WTC11 (cell line): Measurements from ENCODE around the gene COL10A1. TPM values are rescaled to one million over a fixed set of nuclear protein-coding genes. Genes with fewer than 3 reads are reported as not detected.

ENCODE experiments used
- ATAC-seq: fragments of 200-7000 bp; cut with Tn5 transposase; 2 replicates; pipeline ENCODE4 v1.10.0; 2021; ENCODE audit warnings: mild to moderate bottlenecking, moderate library complexity
- Bru-seq: library from RNA; stranded (reverse); fragments of 400-500 nt; gene quantifications from one replicate; lab custom pipeline; 2021; lab: Mats Ljungman, UMichigan
- CTCF ChIA-PET: fragments of 300-600 bp; sonication (Branson Sonifier 250); formaldehyde crosslinking; loops from one replicate; lab custom pipeline; 2021; ENCODE audit warnings: antibody characterized with exemption; lab: Charles Lee
- POLR2A ChIA-PET: fragments of 350-600 bp; sonication (Branson Sonifier 250); formaldehyde crosslinking; loops from one replicate; lab custom pipeline; 2021; ENCODE audit warnings: antibody characterized with exemption; lab: Charles Lee
- DNase-seq: peaks from one replicate; pipeline ENCODE4 v3.0.0; 2021; ENCODE audit warnings: low spot score
- H3K27ac Mint-ChIP-seq: 2 replicates; pipeline ENCODE4 v1.8.0; 2021; ENCODE audit warnings: mixed read lengths
- H3K27me3 Mint-ChIP-seq: 2 replicates; pipeline ENCODE4 v1.8.0; 2021; ENCODE audit warnings: low read depth, mild to moderate bottlenecking, moderate library complexity, mixed read lengths
- H3K36me3 Mint-ChIP-seq: 2 replicates; pipeline ENCODE4 v1.8.0; 2021; ENCODE audit warnings: mixed read lengths
- H3K4me1 Mint-ChIP-seq: 2 replicates; pipeline ENCODE4 v1.8.0; 2022; ENCODE audit warnings: mixed read lengths
- H3K4me3 Mint-ChIP-seq: 2 replicates; pipeline ENCODE4 v1.8.0; 2021; ENCODE audit warnings: mild to moderate bottlenecking, moderate library complexity, mixed read lengths
- H3K9me3 Mint-ChIP-seq: 2 replicates; pipeline ENCODE4 v1.8.0; 2021; ENCODE audit warnings: mixed read lengths
- CBFB ChIP-seq: sonication (generic); formaldehyde crosslinking; IDR thresholded peaks from 2 replicates; pipeline ENCODE4 v1.8.1; 2022; ENCODE audit warnings: mild to moderate bottlenecking, low read depth, missing genetic modification reagents
- CREM ChIP-seq: sonication (generic); formaldehyde crosslinking; IDR thresholded peaks from 2 replicates; pipeline ENCODE4 v1.8.1; 2022; ENCODE audit warnings: mild to moderate bottlenecking, missing genetic modification reagents, moderate library complexity
- ETV6 ChIP-seq: sonication (generic); formaldehyde crosslinking; IDR thresholded peaks from 2 replicates; pipeline ENCODE4 v1.8.1; 2022; ENCODE audit warnings: mild to moderate bottlenecking, missing genetic modification reagents
- IRF2 ChIP-seq: sonication (generic); formaldehyde crosslinking; IDR thresholded peaks from 2 replicates; pipeline ENCODE4 v1.8.0; 2022; ENCODE audit warnings: low read depth, missing genetic modification reagents, borderline replicate concordance
- NFATC4 ChIP-seq: fragments of 250-450 bp; sonication (Bioruptor Pico); IDR thresholded peaks from 2 replicates; pipeline ENCODE4 v1.9.0; 2021; ENCODE audit warnings: mild to moderate bottlenecking
- NFYB ChIP-seq: sonication (generic); formaldehyde crosslinking; conservative IDR thresholded peaks from 2 replicates; pipeline ENCODE4 v1.8.0; 2022; ENCODE audit warnings: low read depth, missing genetic modification reagents
- PRRX2 ChIP-seq: fragments of 250-450 bp; sonication (Bioruptor Pico); IDR thresholded peaks from 2 replicates; pipeline ENCODE4 v1.8.0; 2021; ENCODE audit warnings: mild to moderate bottlenecking
- SMAD4 ChIP-seq: sonication (generic); formaldehyde crosslinking; IDR thresholded peaks from 2 replicates; pipeline ENCODE4 v1.8.0; 2022; ENCODE audit warnings: mild to moderate bottlenecking, missing genetic modification reagents
- SP1 ChIP-seq: sonication (generic); formaldehyde crosslinking; conservative IDR thresholded peaks from 2 replicates; pipeline ENCODE4 v1.8.1; 2022; ENCODE audit warnings: missing genetic modification reagents
- TEAD1 ChIP-seq: sonication (generic); formaldehyde crosslinking; IDR thresholded peaks from 2 replicates; pipeline ENCODE4 v1.8.0; 2022; ENCODE audit warnings: mild to moderate bottlenecking, missing genetic modification reagents
- ZNF121 ChIP-seq: sonication (generic); formaldehyde crosslinking; IDR thresholded peaks from 2 replicates; pipeline ENCODE4 v1.8.0; 2023; ENCODE audit warnings: missing genetic modification reagents
- ZNF396 ChIP-seq: fragments of 250-450 bp; sonication (Bioruptor Pico); IDR thresholded peaks from 2 replicates; pipeline ENCODE4 v1.8.0; 2021; ENCODE audit warnings: mild to moderate bottlenecking, moderate library complexity, borderline replicate concordance
- ZNF416 ChIP-seq: fragments of 250-450 bp; sonication (Bioruptor Pico); IDR thresholded peaks from 2 replicates; pipeline ENCODE4 v1.9.0; 2021; ENCODE audit warnings: mild to moderate bottlenecking, inconsistent platforms
- ZNF423 ChIP-seq: fragments of 250-450 bp; sonication (Bioruptor Pico); IDR thresholded peaks from 2 replicates; pipeline ENCODE4 v2.1.2; 2022; ENCODE audit warnings: mild to moderate bottlenecking, moderate library complexity
- long read RNA-seq, 3 experiments: library from RNA in 1 of 3; library from capped mRNA in 1 of 3; library from polyadenylated mRNA in 1 of 3; unstranded in 2 of 3; stranded (forward) in 1 of 3; transcript quantifications; one replicate each; pipeline ENCODE4 v2.0.0, GENCODE V29; 2021
- total RNA-seq: library from RNA; stranded (reverse); gene quantifications from 3 replicates; pipeline ENCODE4 v1.2.3, GENCODE V29; 2021
- TF ChIP-seq, protein P1 (sequence below): sonication (generic); formaldehyde crosslinking; IDR thresholded peaks from 2 replicates; pipeline ENCODE4 v1.8.1; 2023; ENCODE audit warnings: mild to moderate bottlenecking, moderate library complexity, missing genetic modification reagents
- TF ChIP-seq, protein P2 (sequence below): sonication (generic); formaldehyde crosslinking; IDR thresholded peaks from 2 replicates; pipeline ENCODE4 v1.8.1; 2023; ENCODE audit warnings: mild to moderate bottlenecking, missing genetic modification reagents, borderline replicate concordance
- TF ChIP-seq, protein P3 (sequence below): sonication (generic); formaldehyde crosslinking; IDR thresholded peaks from 2 replicates; pipeline ENCODE4 v1.8.1; 2023; ENCODE audit warnings: mild to moderate bottlenecking, missing genetic modification reagents
- TF ChIP-seq, protein P4 (sequence below): fragments of 250-450 bp; sonication (Bioruptor Pico); IDR thresholded peaks from 2 replicates; pipeline ENCODE4 v1.9.0; 2021; ENCODE audit warnings: mild to moderate bottlenecking
- TF ChIP-seq, protein P5 (sequence below): fragments of 250-450 bp; sonication (Bioruptor Pico); IDR thresholded peaks from 2 replicates; pipeline ENCODE4 v1.9.0; 2021; ENCODE audit warnings: mild to moderate bottlenecking
- TF ChIP-seq, protein P6 (sequence below): sonication (generic); formaldehyde crosslinking; IDR thresholded peaks from 2 replicates; pipeline ENCODE4 v1.8.1; 2023; ENCODE audit warnings: mild to moderate bottlenecking, missing genetic modification reagents, moderate library complexity

COL10A1 gene
- total RNA-seq, result 0.07 to 0.32 TPM in 2 of 3 replicates, not detected in the other
- not detected for Bru-seq, nascent RNA
- long read RNA-seq, experiment 1, result 0 reads
- long read RNA-seq, experiment 2, result 0 reads
- long read RNA-seq, experiment 3, result 0 reads

DNA sequence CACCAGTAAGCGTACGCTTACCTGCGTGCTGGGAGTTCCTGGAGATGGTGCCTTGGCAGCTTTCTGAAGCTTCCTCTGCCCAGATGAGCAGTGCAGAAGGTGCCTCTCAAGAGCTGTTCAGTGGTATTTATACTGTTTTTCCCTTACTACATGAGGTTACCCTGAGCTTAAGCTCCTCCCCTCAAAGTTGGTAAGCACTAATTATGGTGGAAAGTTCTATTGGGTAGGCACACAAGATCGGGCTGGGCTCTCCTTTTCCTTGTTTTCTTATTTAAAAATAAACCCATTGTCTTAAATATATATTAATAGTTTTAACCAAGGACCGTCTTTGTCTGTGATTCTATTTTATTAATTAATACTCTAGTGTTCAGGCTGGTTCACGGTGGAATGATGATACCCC is at the start of gene COL10A1:
TSS of gene COL10A1 (minus strand) at position 101 of the 400 bp plus-strand sequence. CDS start 640 bp downstream, outside the sequence.
- ATAC-seq, result peak; percentile 65
- Mint-ChIP-seq H3K4me3 (no peak within 1 kb of the TSS), H3K27me3 (no peaks in the 10 kb centered on the region), H3K9me3 (no peaks in the 10 kb centered on the region), H3K4me1 (no peaks in the 10 kb centered on the region), H3K27ac (no peak within 1 kb of the TSS), H3K36me3 (no peaks in the 10 kb centered on the region)
- ChIA-PET POLR2A (no interaction called here), CTCF (interaction anchor here (1.1 kb wide), 1 partner anchor 14 kb away, joined by 4 read pairs; no protein-coding TSS in a partner anchor)
- no peak for DNase-seq
- TF ChIP-seq IRF2 (no peak), TEAD1 (CRISPR knock-in tag) (no peak), NFYB (CRISPR knock-in tag) (no peak), ZNF396 (CRISPR knock-in tag) (no peak), NFATC4 (no peak), PRRX2 (CRISPR knock-in tag) (no peak), SP1 (no peak), ZNF416 (CRISPR knock-in tag) (no peak)
- TF ChIP-seq, protein P1, sequence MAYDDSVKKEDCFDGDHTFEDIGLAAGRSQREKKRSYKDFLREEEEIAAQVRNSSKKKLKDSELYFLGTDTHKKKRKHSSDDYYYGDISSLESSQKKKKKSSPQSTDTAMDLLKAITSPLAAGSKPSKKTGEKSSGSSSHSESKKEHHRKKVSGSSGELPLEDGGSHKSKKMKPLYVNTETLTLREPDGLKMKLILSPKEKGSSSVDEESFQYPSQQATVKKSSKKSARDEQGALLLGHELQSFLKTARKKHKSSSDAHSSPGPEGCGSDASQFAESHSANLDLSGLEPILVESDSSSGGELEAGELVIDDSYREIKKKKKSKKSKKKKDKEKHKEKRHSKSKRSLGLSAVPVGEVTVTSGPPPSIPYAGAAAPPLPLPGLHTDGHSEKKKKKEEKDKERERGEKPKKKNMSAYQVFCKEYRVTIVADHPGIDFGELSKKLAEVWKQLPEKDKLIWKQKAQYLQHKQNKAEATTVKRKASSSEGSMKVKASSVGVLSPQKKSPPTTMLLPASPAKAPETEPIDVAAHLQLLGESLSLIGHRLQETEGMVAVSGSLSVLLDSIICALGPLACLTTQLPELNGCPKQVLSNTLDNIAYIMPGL, result no peak
- TF ChIP-seq, protein P2, sequence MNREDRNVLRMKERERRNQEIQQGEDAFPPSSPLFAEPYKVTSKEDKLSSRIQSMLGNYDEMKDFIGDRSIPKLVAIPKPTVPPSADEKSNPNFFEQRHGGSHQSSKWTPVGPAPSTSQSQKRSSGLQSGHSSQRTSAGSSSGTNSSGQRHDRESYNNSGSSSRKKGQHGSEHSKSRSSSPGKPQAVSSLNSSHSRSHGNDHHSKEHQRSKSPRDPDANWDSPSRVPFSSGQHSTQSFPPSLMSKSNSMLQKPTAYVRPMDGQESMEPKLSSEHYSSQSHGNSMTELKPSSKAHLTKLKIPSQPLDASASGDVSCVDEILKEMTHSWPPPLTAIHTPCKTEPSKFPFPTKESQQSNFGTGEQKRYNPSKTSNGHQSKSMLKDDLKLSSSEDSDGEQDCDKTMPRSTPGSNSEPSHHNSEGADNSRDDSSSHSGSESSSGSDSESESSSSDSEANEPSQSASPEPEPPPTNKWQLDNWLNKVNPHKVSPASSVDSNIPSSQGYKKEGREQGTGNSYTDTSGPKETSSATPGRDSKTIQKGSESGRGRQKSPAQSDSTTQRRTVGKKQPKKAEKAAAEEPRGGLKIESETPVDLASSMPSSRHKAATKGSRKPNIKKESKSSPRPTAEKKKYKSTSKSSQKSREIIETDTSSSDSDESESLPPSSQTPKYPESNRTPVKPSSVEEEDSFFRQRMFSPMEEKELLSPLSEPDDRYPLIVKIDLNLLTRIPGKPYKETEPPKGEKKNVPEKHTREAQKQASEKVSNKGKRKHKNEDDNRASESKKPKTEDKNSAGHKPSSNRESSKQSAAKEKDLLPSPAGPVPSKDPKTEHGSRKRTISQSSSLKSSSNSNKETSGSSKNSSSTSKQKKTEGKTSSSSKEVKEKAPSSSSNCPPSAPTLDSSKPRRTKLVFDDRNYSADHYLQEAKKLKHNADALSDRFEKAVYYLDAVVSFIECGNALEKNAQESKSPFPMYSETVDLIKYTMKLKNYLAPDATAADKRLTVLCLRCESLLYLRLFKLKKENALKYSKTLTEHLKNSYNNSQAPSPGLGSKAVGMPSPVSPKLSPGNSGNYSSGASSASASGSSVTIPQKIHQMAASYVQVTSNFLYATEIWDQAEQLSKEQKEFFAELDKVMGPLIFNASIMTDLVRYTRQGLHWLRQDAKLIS (CRISPR knock-in tag), result no peak
- TF ChIP-seq, protein P3, sequence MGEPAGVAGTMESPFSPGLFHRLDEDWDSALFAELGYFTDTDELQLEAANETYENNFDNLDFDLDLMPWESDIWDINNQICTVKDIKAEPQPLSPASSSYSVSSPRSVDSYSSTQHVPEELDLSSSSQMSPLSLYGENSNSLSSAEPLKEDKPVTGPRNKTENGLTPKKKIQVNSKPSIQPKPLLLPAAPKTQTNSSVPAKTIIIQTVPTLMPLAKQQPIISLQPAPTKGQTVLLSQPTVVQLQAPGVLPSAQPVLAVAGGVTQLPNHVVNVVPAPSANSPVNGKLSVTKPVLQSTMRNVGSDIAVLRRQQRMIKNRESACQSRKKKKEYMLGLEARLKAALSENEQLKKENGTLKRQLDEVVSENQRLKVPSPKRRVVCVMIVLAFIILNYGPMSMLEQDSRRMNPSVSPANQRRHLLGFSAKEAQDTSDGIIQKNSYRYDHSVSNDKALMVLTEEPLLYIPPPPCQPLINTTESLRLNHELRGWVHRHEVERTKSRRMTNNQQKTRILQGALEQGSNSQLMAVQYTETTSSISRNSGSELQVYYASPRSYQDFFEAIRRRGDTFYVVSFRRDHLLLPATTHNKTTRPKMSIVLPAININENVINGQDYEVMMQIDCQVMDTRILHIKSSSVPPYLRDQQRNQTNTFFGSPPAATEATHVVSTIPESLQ, result no peak
- TF ChIP-seq, protein P4, sequence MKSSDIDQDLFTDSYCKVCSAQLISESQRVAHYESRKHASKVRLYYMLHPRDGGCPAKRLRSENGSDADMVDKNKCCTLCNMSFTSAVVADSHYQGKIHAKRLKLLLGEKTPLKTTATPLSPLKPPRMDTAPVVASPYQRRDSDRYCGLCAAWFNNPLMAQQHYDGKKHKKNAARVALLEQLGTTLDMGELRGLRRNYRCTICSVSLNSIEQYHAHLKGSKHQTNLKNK, result no peak
- TF ChIP-seq, protein P5, sequence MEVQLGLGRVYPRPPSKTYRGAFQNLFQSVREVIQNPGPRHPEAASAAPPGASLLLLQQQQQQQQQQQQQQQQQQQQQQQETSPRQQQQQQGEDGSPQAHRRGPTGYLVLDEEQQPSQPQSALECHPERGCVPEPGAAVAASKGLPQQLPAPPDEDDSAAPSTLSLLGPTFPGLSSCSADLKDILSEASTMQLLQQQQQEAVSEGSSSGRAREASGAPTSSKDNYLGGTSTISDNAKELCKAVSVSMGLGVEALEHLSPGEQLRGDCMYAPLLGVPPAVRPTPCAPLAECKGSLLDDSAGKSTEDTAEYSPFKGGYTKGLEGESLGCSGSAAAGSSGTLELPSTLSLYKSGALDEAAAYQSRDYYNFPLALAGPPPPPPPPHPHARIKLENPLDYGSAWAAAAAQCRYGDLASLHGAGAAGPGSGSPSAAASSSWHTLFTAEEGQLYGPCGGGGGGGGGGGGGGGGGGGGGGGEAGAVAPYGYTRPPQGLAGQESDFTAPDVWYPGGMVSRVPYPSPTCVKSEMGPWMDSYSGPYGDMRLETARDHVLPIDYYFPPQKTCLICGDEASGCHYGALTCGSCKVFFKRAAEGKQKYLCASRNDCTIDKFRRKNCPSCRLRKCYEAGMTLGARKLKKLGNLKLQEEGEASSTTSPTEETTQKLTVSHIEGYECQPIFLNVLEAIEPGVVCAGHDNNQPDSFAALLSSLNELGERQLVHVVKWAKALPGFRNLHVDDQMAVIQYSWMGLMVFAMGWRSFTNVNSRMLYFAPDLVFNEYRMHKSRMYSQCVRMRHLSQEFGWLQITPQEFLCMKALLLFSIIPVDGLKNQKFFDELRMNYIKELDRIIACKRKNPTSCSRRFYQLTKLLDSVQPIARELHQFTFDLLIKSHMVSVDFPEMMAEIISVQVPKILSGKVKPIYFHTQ (CRISPR knock-in tag), result no peak
- TF ChIP-seq, protein P6, sequence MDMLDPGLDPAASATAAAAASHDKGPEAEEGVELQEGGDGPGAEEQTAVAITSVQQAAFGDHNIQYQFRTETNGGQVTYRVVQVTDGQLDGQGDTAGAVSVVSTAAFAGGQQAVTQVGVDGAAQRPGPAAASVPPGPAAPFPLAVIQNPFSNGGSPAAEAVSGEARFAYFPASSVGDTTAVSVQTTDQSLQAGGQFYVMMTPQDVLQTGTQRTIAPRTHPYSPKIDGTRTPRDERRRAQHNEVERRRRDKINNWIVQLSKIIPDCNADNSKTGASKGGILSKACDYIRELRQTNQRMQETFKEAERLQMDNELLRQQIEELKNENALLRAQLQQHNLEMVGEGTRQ, result no peak

DNA sequence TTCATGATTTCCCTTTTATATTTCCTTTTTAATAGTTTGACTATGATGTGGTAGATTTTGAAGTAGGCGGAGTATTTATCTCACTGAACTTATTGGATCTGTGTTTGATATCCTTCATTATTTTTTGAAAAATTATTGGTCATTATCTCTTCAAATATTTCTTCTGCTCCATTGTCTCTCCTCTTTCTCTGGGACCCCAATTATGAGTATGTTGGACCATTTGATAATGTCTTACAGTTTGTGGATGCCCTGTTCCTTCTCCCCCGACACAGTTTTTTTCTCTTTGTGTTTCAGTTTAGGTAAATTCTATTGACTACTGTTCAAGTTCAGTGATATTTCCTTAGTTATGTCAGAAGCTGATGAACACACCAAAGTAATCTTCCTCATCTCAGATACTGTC is 49.4 kb upstream of the COL10A1 start:
- DNase-seq, result no peak
- Mint-ChIP-seq H3K27me3 (no peaks in the 10 kb centered on the region), H3K9me3 (peaks cover 16% of the 10 kb centered on the region), H3K36me3 (peaks cover 14% of the 10 kb centered on the region), H3K4me3 (no peak overlapping the region), H3K4me1 (peaks cover 5% of the 10 kb centered on the region), H3K27ac (no peak overlapping the region)
- CTCF ChIA-PET, result no interaction called here
- no peak for ATAC-seq
- POLR2A ChIA-PET, result no interaction called here
- TF ChIP-seq, protein P6, result no peak
- TF ChIP-seq, protein P3, result no peak
- no peak for TF ChIP-seq CBFB
- no peak for TF ChIP-seq TEAD1 (CRISPR knock-in tag)
- no peak for TF ChIP-seq ETV6 (CRISPR knock-in tag)
- no peak for TF ChIP-seq ZNF121 (CRISPR knock-in tag)
- TF ChIP-seq SMAD4 (CRISPR knock-in tag), result no peak
- no peak for TF ChIP-seq CREM (CRISPR knock-in tag)
- no peak for TF ChIP-seq ZNF423 (CRISPR knock-in tag)
